ENCODE data around the gene ACSL3.

DNA sequence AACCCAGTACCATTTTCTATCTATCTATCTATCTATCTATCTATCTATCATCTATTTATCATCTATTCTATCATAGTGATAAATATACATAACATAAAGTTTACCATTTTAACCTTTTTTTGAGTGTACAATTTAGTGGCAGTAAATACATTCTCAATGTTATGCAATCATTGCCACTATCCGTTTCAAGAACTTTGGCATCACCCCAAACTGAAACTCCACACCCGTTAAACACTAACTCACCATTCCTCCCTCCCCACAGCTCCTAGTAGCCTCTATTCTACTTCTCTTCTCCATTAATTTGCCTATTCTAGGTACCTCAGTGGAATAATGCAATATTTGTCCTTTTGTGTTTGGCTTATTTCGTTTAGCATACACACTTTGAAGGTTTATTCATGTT lies 108.7 kb downstream of the ACSL3 start:
- TF ChIP-seq, protein P1, sequence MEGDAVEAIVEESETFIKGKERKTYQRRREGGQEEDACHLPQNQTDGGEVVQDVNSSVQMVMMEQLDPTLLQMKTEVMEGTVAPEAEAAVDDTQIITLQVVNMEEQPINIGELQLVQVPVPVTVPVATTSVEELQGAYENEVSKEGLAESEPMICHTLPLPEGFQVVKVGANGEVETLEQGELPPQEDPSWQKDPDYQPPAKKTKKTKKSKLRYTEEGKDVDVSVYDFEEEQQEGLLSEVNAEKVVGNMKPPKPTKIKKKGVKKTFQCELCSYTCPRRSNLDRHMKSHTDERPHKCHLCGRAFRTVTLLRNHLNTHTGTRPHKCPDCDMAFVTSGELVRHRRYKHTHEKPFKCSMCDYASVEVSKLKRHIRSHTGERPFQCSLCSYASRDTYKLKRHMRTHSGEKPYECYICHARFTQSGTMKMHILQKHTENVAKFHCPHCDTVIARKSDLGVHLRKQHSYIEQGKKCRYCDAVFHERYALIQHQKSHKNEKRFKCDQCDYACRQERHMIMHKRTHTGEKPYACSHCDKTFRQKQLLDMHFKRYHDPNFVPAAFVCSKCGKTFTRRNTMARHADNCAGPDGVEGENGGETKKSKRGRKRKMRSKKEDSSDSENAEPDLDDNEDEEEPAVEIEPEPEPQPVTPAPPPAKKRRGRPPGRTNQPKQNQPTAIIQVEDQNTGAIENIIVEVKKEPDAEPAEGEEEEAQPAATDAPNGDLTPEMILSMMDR (conservative IDR thresholded peaks at IDR 0.05; ENCODE audit: low read length): no peak
- TF ChIP-seq EZH2phosphoT487 (IDR thresholded peaks at IDR 0.05; ENCODE audit: borderline replicate concordance): no peak

Measured in Loucy (cell line).